ENCODE results near the gene ZNF487. TPM values are rescaled to one million over a fixed set of nuclear protein-coding genes. Genes with fewer than 3 reads are reported as not detected.

ZNF487 gene
- total and polyA plus RNA-seq, 2 experiments from 2014 or later, result 5.5 to 11.0 TPM

DNA sequence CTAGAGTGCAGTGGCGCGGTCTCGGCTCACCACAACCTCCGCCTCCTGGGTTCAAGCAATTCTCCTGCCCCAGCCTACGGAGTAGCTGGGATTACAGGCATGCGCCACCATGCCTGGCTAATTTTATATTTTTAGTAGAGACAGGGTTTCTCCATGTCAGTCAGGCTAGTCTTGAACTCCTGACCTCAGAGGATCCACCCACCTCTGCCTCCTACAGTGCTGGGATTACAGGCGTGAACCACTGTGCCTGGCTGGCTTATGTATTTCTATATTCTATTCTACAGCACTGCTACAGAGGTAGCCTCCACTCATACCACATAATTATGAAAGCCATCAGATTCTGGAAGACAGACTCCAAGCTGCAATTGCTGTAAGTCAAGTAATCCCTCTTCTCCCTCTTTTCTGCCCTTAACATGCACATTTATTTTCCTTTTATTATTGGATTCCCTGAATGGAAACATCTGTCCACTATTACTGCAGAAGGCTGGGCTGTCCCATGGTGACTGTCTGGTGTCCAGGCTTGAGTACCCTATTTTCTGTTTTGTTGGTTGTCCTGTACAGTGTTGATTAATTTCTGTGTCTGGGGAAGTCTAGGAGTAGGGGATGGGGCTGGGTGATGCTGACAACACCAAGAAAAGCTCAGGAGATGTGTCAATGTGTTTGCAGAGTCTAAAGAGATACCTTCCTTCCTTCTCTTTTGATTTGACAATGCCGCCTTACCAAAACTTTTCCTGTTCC is 5.8 kb upstream of the ZNF487 start:
- H4K20me1 ChIP-seq (ENCODE audit: insufficient read depth), result no peaks in the 10 kb centered on the region
- no peaks in the 10 kb centered on the region for H3K9me2 ChIP-seq (ENCODE audit: insufficient read depth)
- H3K4me2 ChIP-seq (ENCODE audit: unreplicated experiment), result no peak overlapping the region
- WGBS, 2 experiments (ENCODE audit: low coverage in 1 of 2, low lambda C conversion rate in 2 of 2, missing lambda C conversion rate in 2 of 2), result 97% methylated on average over 8 of the region's 8 CpGs
- no peaks in the 10 kb centered on the region for H3K36me3 ChIP-seq (ENCODE audit: low read depth)
- H3K4me3 ChIP-seq, result no peak overlapping the region
- H3K4me1 ChIP-seq (ENCODE audit: insufficient read depth), result peaks cover 3% of the 10 kb centered on the region; the same call in 1 of the 2 replicates
- no peaks in the 10 kb centered on the region for H3F3A ChIP-seq (ENCODE audit: insufficient read depth)
- H3K9ac ChIP-seq, result no peak overlapping the region
- no peak for DNase-seq
- no peak overlapping the region for H3K27ac ChIP-seq
- no peak for TF ChIP-seq EZH2phosphoT487 (IDR thresholded peaks at IDR 0.05; ENCODE audit: insufficient read depth, low read depth)
- TF ChIP-seq EZH2 (IDR thresholded peaks at IDR 0.05; ENCODE audit: insufficient read depth, poor library complexity, severe bottlenecking), result no peak
- no peak overlapping the region for H2AFZ ChIP-seq
- peaks cover 6% of the 10 kb centered on the region for H3K79me2 ChIP-seq (ENCODE audit: insufficient read depth)
- no peaks in the 10 kb centered on the region for H3K9me3 ChIP-seq (ENCODE audit: low read depth)
- no peaks in the 10 kb centered on the region for H3K27me3 ChIP-seq (replicated peaks; ENCODE audit: insufficient read depth)
- in situ Hi-C loops (cut with MboI), result no loop called here

DNA sequence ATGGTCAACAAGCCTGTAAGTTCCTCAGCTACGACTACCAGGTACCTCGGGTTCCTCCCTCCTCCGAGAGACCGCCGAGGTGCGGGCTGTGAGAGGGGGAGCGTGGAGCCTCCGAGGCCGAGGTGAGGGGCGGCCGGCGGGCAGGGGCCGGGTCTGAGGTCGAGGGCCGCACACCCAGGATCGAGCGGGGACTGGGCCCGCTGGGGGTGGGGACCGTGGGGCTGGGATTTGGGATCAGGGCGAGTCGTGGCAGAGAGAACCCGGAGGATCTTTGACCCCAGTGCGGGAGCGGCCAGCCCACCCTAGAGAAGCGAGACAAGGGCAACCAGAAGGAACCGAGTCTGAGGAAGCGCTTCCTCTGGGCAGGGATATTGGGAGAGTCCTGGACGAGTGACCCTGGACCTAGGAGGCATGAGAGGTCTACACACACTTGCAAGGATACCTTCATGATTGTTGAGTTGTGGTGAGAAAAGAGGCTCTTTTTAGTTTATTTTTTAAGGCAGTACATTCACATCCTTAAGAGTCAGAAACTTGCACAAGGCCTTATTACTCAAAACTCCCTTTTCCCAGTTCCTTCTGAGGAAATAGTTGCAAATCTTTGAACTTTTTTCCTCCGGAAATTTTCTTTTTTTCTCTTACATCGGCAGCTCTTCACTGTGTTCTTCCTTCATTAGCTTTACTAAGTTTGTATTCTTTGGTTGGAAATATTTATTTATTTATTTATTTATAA is 395 bp downstream of the ZNF487 start:
- peak; percentile 59 for DNase-seq
- Histone ChIP-seq H3K9me2 (ENCODE audit: insufficient read depth) (no peaks in the 10 kb centered on the region), H3K79me2 (ENCODE audit: insufficient read depth) (peaks cover 45% of the 10 kb centered on the region), H3K27ac (peak overlapping the region; percentile 99), H3K4me1 (ENCODE audit: insufficient read depth) (peaks cover 3% of the 10 kb centered on the region; the same call in 1 of the 2 replicates), H3K9ac (peak overlapping the region; percentile 99), H3K4me2 (ENCODE audit: unreplicated experiment) (peak overlapping the region; percentile 88), H3K4me3 (peak overlapping the region; percentile 89), H3K9me3 (ENCODE audit: low read depth) (no peaks in the 10 kb centered on the region), H3K27me3 (replicated peaks; ENCODE audit: insufficient read depth) (no peaks in the 10 kb centered on the region), H2AFZ (peak overlapping the region; percentile 69), H4K20me1 (ENCODE audit: insufficient read depth) (no peaks in the 10 kb centered on the region), H3K36me3 (ENCODE audit: low read depth) (no peaks in the 10 kb centered on the region), H3F3A (ENCODE audit: insufficient read depth) (no peaks in the 10 kb centered on the region)
- 2 to 7% methylated on average over 10 to 30 of the region's 30 CpGs for WGBS, 2 experiments (ENCODE audit: low coverage in 1 of 2, low lambda C conversion rate in 2 of 2, missing lambda C conversion rate in 2 of 2)
- no peak for TF ChIP-seq EZH2phosphoT487 (IDR thresholded peaks at IDR 0.05; ENCODE audit: insufficient read depth, low read depth)
- no peak for TF ChIP-seq EZH2 (IDR thresholded peaks at IDR 0.05; ENCODE audit: insufficient read depth, poor library complexity, severe bottlenecking)
- in situ Hi-C loops (cut with MboI), result no loop called here

DNA sequence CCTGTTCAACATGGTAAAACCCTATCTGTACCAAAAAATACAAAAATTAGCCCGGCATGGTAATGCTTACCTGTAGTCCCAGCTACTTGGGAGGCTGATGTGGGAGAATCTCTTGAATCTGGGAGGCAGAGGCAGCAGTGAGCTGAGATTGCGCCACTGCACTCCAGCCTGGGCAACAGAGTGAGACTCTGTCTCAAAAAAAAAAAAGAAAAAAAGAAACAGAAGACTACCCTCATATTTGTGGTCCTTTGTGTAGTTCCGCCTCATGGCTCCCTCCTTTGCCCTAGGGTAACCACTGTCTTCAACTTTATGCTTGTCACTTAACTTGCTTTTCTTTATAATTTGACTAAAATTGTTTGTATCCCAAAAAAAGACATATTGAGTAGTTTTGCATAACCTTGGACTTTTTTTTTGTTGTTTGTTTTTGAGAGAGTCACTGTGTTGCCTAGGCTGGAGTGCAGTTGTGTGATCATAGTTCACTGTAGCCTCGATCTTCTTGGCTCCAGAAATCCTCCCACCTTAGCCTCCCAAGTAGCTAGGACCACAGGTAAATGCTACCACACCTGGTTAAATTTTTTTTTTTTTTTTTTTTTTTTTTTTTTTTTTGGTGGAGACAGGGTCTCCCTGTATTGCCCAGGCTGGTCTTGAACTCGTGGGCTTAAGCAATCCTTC is 3.7 kb downstream of the ZNF487 start:
- Histone ChIP-seq H3K4me2 (ENCODE audit: unreplicated experiment) (no peak overlapping the region), H3K9ac (no peak overlapping the region), H3K9me2 (ENCODE audit: insufficient read depth) (no peaks in the 10 kb centered on the region), H3K4me3 (no peak overlapping the region), H4K20me1 (ENCODE audit: insufficient read depth) (no peaks in the 10 kb centered on the region), H2AFZ (no peak overlapping the region), H3K4me1 (ENCODE audit: insufficient read depth) (no peaks in the 10 kb centered on the region), H3K9me3 (ENCODE audit: low read depth) (no peaks in the 10 kb centered on the region), H3K27me3 (replicated peaks; ENCODE audit: insufficient read depth) (no peaks in the 10 kb centered on the region), H3K79me2 (ENCODE audit: insufficient read depth) (peaks cover 49% of the 10 kb centered on the region), H3K36me3 (ENCODE audit: low read depth) (no peaks in the 10 kb centered on the region), H3F3A (ENCODE audit: insufficient read depth) (no peaks in the 10 kb centered on the region), H3K27ac (no peak overlapping the region)
- no peak for DNase-seq
- no peak for TF ChIP-seq EZH2 (IDR thresholded peaks at IDR 0.05; ENCODE audit: insufficient read depth, poor library complexity, severe bottlenecking)
- TF ChIP-seq EZH2phosphoT487 (IDR thresholded peaks at IDR 0.05; ENCODE audit: insufficient read depth, low read depth), result no peak
- in situ Hi-C loops (cut with MboI), result no loop called here
- WGBS, 2 experiments (ENCODE audit: low coverage in 1 of 2, low lambda C conversion rate in 2 of 2, missing lambda C conversion rate in 2 of 2), result 68 to 80% methylated on average over 4 to 5 of the region's 5 CpGs

DNA sequence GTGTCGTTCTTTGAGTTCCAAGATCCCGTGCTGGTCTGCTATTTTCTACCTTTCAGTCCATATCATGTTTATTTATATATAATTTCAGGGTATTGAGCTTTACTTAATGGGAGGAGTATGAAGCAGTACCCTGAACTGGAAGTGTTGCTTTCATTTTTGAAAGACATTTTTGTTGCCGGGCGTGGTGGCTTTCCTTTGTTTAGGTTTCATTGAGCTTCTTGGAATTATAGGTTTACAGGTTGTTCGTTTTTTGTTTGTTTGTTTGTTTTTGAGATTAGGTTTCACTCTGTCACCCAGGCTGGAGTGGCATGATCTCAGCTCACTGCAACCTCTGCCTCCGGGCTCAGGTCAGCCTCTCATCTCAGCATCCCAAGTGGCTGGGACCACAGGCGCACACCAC is 7.4 kb downstream of the ZNF487 start:
- 85% methylated on average over 7 of the region's 7 CpGs for WGBS, 2 experiments (ENCODE audit: low coverage in 1 of 2, low lambda C conversion rate in 2 of 2, missing lambda C conversion rate in 2 of 2)

More for the DNA sequence above, 7.4 kb downstream of the ZNF487 start:
- H3F3A ChIP-seq (ENCODE audit: insufficient read depth), result no peaks in the 10 kb centered on the region
- no peaks in the 10 kb centered on the region for H3K9me3 ChIP-seq (ENCODE audit: low read depth)
- no peaks in the 10 kb centered on the region for H3K9me2 ChIP-seq (ENCODE audit: insufficient read depth)
- no peak overlapping the region for H3K9ac ChIP-seq
- H3K27ac ChIP-seq, result no peak overlapping the region
- H2AFZ ChIP-seq, result no peak overlapping the region
- H4K20me1 ChIP-seq (ENCODE audit: insufficient read depth), result no peaks in the 10 kb centered on the region
- TF ChIP-seq EZH2 (IDR thresholded peaks at IDR 0.05; ENCODE audit: insufficient read depth, poor library complexity, severe bottlenecking), result no peak
- TF ChIP-seq EZH2phosphoT487 (IDR thresholded peaks at IDR 0.05; ENCODE audit: insufficient read depth, low read depth), result no peak
- H3K79me2 ChIP-seq (ENCODE audit: insufficient read depth), result peaks cover 28% of the 10 kb centered on the region
- no peak overlapping the region for H3K4me3 ChIP-seq
- in situ Hi-C loops (cut with MboI), result no loop called here
- no peak overlapping the region for H3K4me2 ChIP-seq (ENCODE audit: unreplicated experiment)
- H3K4me1 ChIP-seq (ENCODE audit: insufficient read depth), result no peaks in the 10 kb centered on the region
- no peaks in the 10 kb centered on the region for H3K27me3 ChIP-seq (replicated peaks; ENCODE audit: insufficient read depth)
- H3K36me3 ChIP-seq (ENCODE audit: low read depth), result no peaks in the 10 kb centered on the region
- DNase-seq, result no peak

All from GM23248 (cell line).